ENCODE data around the gene USP12. TPM values are rescaled to one million over a fixed set of nuclear protein-coding genes. Genes with fewer than 3 reads are reported as not detected.

USP12 gene
- total RNA-seq, 1 experiment from 2014 or later = 26.1 TPM

DNA sequence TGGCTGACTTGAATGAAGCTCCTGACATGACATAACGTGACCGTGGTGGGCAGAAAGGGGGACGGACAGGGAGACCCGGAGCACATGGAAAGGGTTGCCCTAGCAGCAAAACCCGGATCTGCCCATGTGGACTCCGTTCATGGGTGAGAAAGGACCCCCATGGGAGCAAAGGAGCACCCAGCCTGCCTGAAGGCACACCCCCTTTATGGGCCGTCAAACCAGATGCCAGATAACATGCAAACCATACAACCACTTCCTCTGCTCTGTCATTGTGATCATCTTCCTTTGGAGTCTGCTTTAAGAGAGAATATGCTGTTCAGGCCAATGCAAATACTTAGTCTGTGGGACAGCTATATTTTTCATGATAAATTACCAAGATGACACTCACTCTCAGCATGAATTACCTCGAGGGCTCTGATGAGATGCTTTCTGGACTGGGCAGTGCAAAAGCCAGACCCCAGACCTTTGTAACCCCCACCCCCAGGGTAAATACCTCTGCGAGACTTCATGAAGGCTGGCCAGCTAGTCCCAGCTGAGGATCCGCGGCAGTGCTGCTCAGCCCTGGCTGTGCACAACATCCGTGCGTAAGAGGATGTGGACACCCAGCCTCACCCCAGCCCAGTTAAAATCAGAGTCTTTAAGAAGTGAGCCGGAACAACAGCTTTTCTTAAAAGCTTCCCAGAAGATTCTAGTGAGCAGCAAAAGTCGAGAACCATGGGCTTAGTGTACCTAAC is 126.6 kb downstream of the USP12 start:
- TF ChIP-seq ZNF416 (CRISPR knock-in tag; IDR thresholded peaks at IDR 0.05) = no peak
- TF ChIP-seq FOXP1 (CRISPR knock-in tag; IDR thresholded peaks at IDR 0.05; ENCODE audit: borderline replicate concordance) = no peak
- TF ChIP-seq SMAD4 (CRISPR knock-in tag; IDR thresholded peaks at IDR 0.05) = no peak
- no peak for TF ChIP-seq SP1 (CRISPR knock-in tag; conservative IDR thresholded peaks at IDR 0.05)
- TF ChIP-seq, protein P1, sequence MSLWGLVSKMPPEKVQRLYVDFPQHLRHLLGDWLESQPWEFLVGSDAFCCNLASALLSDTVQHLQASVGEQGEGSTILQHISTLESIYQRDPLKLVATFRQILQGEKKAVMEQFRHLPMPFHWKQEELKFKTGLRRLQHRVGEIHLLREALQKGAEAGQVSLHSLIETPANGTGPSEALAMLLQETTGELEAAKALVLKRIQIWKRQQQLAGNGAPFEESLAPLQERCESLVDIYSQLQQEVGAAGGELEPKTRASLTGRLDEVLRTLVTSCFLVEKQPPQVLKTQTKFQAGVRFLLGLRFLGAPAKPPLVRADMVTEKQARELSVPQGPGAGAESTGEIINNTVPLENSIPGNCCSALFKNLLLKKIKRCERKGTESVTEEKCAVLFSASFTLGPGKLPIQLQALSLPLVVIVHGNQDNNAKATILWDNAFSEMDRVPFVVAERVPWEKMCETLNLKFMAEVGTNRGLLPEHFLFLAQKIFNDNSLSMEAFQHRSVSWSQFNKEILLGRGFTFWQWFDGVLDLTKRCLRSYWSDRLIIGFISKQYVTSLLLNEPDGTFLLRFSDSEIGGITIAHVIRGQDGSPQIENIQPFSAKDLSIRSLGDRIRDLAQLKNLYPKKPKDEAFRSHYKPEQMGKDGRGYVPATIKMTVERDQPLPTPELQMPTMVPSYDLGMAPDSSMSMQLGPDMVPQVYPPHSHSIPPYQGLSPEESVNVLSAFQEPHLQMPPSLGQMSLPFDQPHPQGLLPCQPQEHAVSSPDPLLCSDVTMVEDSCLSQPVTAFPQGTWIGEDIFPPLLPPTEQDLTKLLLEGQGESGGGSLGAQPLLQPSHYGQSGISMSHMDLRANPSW (CRISPR knock-in tag; conservative IDR thresholded peaks at IDR 0.05; ENCODE audit: low read depth) = no peak
- TF ChIP-seq FOXJ3 (CRISPR knock-in tag; IDR thresholded peaks at IDR 0.05; ENCODE audit: borderline replicate concordance) = no peak
- TF ChIP-seq, protein P2, sequence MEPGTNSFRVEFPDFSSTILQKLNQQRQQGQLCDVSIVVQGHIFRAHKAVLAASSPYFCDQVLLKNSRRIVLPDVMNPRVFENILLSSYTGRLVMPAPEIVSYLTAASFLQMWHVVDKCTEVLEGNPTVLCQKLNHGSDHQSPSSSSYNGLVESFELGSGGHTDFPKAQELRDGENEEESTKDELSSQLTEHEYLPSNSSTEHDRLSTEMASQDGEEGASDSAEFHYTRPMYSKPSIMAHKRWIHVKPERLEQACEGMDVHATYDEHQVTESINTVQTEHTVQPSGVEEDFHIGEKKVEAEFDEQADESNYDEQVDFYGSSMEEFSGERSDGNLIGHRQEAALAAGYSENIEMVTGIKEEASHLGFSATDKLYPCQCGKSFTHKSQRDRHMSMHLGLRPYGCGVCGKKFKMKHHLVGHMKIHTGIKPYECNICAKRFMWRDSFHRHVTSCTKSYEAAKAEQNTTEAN (CRISPR knock-in tag; IDR thresholded peaks at IDR 0.05) = no peak
- TF ChIP-seq, protein P3, sequence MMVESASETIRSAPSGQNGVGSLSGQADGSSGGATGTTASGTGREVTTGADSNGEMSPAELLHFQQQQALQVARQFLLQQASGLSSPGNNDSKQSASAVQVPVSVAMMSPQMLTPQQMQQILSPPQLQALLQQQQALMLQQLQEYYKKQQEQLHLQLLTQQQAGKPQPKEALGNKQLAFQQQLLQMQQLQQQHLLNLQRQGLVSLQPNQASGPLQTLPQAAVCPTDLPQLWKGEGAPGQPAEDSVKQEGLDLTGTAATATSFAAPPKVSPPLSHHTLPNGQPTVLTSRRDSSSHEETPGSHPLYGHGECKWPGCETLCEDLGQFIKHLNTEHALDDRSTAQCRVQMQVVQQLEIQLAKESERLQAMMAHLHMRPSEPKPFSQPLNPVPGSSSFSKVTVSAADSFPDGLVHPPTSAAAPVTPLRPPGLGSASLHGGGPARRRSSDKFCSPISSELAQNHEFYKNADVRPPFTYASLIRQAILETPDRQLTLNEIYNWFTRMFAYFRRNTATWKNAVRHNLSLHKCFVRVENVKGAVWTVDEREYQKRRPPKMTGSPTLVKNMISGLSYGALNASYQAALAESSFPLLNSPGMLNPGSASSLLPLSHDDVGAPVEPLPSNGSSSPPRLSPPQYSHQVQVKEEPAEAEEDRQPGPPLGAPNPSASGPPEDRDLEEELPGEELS (CRISPR knock-in tag; IDR thresholded peaks at IDR 0.05) = no peak
- no peak for TF ChIP-seq CBFB (CRISPR knock-in tag; IDR thresholded peaks at IDR 0.05; ENCODE audit: low read depth)
- TF ChIP-seq GRHL2 (CRISPR knock-in tag; IDR thresholded peaks at IDR 0.05; ENCODE audit: insufficient replicate concordance, severe bottlenecking) = no peak
- no peak for TF ChIP-seq RELA (CRISPR knock-in tag; IDR thresholded peaks at IDR 0.05; ENCODE audit: borderline replicate concordance)
- TF ChIP-seq, protein P4, sequence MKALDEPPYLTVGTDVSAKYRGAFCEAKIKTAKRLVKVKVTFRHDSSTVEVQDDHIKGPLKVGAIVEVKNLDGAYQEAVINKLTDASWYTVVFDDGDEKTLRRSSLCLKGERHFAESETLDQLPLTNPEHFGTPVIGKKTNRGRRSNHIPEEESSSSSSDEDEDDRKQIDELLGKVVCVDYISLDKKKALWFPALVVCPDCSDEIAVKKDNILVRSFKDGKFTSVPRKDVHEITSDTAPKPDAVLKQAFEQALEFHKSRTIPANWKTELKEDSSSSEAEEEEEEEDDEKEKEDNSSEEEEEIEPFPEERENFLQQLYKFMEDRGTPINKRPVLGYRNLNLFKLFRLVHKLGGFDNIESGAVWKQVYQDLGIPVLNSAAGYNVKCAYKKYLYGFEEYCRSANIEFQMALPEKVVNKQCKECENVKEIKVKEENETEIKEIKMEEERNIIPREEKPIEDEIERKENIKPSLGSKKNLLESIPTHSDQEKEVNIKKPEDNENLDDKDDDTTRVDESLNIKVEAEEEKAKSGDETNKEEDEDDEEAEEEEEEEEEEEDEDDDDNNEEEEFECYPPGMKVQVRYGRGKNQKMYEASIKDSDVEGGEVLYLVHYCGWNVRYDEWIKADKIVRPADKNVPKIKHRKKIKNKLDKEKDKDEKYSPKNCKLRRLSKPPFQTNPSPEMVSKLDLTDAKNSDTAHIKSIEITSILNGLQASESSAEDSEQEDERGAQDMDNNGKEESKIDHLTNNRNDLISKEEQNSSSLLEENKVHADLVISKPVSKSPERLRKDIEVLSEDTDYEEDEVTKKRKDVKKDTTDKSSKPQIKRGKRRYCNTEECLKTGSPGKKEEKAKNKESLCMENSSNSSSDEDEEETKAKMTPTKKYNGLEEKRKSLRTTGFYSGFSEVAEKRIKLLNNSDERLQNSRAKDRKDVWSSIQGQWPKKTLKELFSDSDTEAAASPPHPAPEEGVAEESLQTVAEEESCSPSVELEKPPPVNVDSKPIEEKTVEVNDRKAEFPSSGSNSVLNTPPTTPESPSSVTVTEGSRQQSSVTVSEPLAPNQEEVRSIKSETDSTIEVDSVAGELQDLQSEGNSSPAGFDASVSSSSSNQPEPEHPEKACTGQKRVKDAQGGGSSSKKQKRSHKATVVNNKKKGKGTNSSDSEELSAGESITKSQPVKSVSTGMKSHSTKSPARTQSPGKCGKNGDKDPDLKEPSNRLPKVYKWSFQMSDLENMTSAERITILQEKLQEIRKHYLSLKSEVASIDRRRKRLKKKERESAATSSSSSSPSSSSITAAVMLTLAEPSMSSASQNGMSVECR (CRISPR knock-in tag; IDR thresholded peaks at IDR 0.05; ENCODE audit: borderline replicate concordance) = no peak
- TF ChIP-seq, protein P5, sequence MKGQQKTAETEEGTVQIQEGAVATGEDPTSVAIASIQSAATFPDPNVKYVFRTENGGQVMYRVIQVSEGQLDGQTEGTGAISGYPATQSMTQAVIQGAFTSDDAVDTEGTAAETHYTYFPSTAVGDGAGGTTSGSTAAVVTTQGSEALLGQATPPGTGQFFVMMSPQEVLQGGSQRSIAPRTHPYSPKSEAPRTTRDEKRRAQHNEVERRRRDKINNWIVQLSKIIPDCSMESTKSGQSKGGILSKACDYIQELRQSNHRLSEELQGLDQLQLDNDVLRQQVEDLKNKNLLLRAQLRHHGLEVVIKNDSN (CRISPR knock-in tag; IDR thresholded peaks at IDR 0.05) = no peak
- no peaks in the 10 kb centered on the region for H3K36me3 Mint-ChIP-seq
- no peak for ATAC-seq
- H3K4me1 Mint-ChIP-seq = peaks cover 25% of the 10 kb centered on the region
- H3K27ac Mint-ChIP-seq = no peak overlapping the region
- no peak overlapping the region for H3K4me3 Mint-ChIP-seq
- H3K27me3 Mint-ChIP-seq (ENCODE audit: low read depth) = no peaks in the 10 kb centered on the region
- no peaks in the 10 kb centered on the region; the same call in 1 of the 2 replicates for H3K9me3 Mint-ChIP-seq
- CTCF ChIA-PET = interaction anchor here (1.2 kb wide), 1 partner anchor 73 kb away, joined by 3 read pairs; no protein-coding TSS in a partner anchor
- DNase-seq (ENCODE audit: low spot score) = no peak
- POLR2A ChIA-PET = no interaction called here
